NCI-H2227 (cell line): ENCODE data around the gene DHX34.
"Not testable (repeated sequence)": the region's sequence is repeated elsewhere in the genome, so short reads cannot be mapped to it uniquely, and the experiment has no call there.

Experiments used
- DNase-seq: peaks from one replicate; lab custom pipeline; 2025; ENCODE audit not compliant: unreplicated experiment; lab: John Stamatoyannopoulos, UW

The DHX34 gene

GRCh38 chr19:47330466-47330869 is 18.6 kb upstream of the DHX34 start:
- DNase-seq, result no peak

- no peak for DNase-seq
Measured at GRCh38 chr19:47331490-47331889, 17.6 kb upstream of the DHX34 start.

- no peak for DNase-seq
Measured at GRCh38 chr19:47331931-47332547, 17.1 kb upstream of the DHX34 start, which contains the start of gene C5AR2. C5AR2 (plus strand) TSS chr19:47332175; CDS start chr19:47340800, 8,625 bp downstream.

- DNase-seq, result not testable (repeated sequence)
Measured at GRCh38 chr19:47336765-47337718, 12.1 kb upstream of the DHX34 start.

- DNase-seq, result no peak
Measured at GRCh38 chr19:47339196-47339880, 9.8 kb upstream of the DHX34 start.

GRCh38 chr19:47340477-47341208 is 8.5 kb upstream of the DHX34 start:
- no peak for DNase-seq

- no peak for DNase-seq
Measured at GRCh38 chr19:47341734-47342133, 7.4 kb upstream of the DHX34 start.

GRCh38 chr19:47343194-47343802 is 5.8 kb upstream of the DHX34 start:
- DNase-seq, result no peak

- no peak for DNase-seq
Measured at GRCh38 chr19:47344425-47344824, 4.7 kb upstream of the DHX34 start.

GRCh38 chr19:47346024-47346423 is 3.1 kb upstream of the DHX34 start:
- DNase-seq, result not testable (repeated sequence)

GRCh38 chr19:47350630-47351029 is 1.5 kb downstream of the DHX34 start:
- DNase-seq, result no peak

GRCh38 chr19:47351548-47351947 is 2.4 kb downstream of the DHX34 start:
- DNase-seq, result peak; percentile 25

- DNase-seq, result no peak
Measured at GRCh38 chr19:47352095-47352494, 3.0 kb downstream of the DHX34 start.

GRCh38 chr19:47353307-47353712 is 4.2 kb downstream of the DHX34 start:
- DNase-seq, result no peak

- no peak for DNase-seq
Measured at GRCh38 chr19:47356900-47357299, 7.8 kb downstream of the DHX34 start.

GRCh38 chr19:47357788-47358680 is 8.9 kb downstream of the DHX34 start:
- no peak for DNase-seq

- DNase-seq, result no peak
Measured at GRCh38 chr19:47358936-47359335, 9.8 kb downstream of the DHX34 start.

- DNase-seq, result no peak
Measured at GRCh38 chr19:47362321-47362720, 13.2 kb downstream of the DHX34 start.

- DNase-seq, result peak; percentile 24
Measured at GRCh38 chr19:47363758-47364531, 14.8 kb downstream of the DHX34 start.
